Measurements from ENCODE around the gene SP2.

SP2 gene

GRCh38 chr17:47950448-47950847 is 54.4 kb downstream of the SP2 start:
- no peak for DNase-seq (ENCODE audit: low read depth)

GRCh38 chr17:47952171-47953021 is 56.4 kb downstream of the SP2 start:
- DNase-seq (ENCODE audit: low read depth) = no peak

- DNase-seq (ENCODE audit: low read depth) = no peak
Observed at GRCh38 chr17:47953909-47954308, 57.9 kb downstream of the SP2 start.

DNA sequence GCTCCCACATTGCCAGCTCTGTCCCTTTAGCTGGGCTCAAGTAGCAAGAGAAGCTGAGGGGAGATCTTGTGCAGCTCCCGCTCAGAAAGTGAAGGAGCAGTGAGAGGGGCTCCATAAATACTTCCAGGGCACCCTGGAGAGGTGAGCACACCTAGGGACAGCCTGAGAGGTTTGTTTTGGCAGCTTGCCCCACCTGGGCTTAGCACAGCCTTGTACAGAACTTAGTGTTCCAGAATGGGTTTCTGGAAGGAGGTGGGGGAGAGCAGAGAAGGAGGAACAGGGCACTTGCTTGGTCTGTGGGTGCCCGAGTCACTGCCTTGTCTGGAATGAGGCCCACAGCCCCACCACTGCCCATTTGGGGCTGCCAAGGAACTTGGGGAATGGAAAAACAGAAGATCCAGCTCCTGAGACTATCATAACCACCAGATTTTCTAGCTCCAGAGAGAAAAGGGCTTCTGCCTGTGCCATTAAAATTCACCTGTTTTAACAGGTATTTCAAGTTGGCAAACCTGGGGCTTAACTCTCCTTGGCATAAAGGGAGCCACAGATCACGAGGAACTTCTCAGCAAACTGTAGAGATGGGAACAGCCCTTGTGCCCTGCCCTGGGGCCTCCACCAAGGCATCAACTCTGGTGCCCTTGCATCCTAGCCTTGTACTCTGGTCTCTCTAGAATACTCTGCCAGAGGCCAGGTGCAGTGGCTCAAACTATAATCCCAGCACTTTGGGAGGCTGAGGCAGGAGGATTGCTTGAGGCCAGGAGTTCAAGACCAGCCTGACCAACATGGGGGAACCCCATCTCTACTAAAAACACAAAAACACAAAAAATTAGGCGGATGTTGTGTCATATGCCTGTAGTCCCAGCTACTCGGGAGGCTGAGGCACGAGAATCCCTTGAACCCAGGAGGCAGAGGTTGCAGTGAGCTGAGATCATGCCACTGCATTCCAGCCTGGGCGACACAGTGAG is 59.7 kb downstream of the SP2 start:
- DNase-seq (ENCODE audit: low read depth) = no peak

GRCh38 chr17:47956791-47957590 is 61.0 kb downstream of the SP2 start:
- DNase-seq (ENCODE audit: low read depth) = no peak

DNA sequence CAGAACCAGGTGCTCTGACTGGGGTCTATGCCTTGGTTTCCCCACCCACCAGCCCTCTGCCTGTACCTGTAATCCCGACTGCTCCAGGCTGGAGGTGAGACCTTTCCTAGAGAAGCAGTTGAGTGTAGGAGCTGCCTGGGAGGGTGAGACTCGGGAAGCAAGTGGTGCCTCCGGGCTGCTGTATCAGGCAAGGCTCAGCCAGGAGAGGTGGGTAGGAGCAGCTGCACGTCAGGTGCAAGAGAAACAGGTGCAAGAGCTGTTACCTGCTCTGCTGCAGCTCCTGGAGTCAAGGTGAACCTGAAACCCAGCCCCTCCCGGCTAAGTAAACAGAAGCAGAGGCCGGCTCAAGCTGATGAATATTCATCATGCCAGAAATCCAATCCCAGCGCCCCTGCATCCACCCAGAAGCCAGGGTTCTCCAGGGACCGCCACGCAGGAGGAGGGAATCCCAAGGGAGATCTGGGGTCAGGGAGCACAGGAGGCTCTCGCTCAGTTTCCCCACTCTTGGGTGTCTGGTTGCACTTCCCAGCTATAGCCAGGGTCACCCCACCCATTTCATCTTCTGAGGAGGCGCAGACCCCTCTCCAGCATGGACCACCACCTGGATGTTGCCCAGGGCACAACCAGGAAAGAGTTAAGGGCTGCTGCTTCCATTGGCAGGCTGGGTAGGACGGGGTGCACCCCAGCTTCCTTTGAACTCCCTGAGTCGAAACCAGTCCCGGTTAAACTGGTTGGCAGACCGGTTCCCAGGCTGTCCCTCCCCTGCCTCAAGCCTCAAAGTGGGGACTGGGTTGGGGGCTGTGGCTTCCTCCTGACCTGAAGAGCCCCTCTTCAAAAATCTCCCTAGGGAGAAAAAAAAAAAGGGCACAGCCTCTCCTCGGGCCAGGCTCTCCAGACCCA is 61.8 kb downstream of the SP2 start, which contains the start of gene PRR15L:
TSS of gene PRR15L (minus strand) at position 293 of the 900 bp plus-strand sequence. CDS start 4,649 bp downstream, outside the sequence.
- no peak for DNase-seq (ENCODE audit: low read depth)

- no peak for DNase-seq (ENCODE audit: low read depth)
Observed at GRCh38 chr17:47959825-47960655, 64.0 kb downstream of the SP2 start.

- DNase-seq (ENCODE audit: low read depth) = no peak
Observed at GRCh38 chr17:47961406-47961805, 65.4 kb downstream of the SP2 start.

DNA sequence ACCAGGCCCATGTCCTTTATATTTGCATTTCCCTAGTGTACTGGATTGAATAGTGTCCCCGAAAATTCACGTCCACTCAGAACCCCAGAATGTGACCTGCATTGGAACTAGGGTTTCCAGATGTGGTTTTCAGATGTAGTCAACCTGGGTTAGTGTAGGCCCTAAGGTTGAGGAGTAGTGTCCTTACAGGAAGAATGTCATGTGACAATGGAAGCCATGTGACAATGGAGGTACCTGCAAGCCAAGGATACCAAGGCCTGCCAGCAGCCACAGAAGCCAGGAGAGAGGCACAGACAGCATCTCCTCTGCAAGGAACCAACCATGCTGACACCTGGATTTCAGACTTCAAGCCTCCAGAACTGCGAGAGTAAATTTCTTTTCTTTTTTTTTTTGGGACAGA is 66.9 kb downstream of the SP2 start:
- DNase-seq (ENCODE audit: low read depth) = no peak

DNA sequence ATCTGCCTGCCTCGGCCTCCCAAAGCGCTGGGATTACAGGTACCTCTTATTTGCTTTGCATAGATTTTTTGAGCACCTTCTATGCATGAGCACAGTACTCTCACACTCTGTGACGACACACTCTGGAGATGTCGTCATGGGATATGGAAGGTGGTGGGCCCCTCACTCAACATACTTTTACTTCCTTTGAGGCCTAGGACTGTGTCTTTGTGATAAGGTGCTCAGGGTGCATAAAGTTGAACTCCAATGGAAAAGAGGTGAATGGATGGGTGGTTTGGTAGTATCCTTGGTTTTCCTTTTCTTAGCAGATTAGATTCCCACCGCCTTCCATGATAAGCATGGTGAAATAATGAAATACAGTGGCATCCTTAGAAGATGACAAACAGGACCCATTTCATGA is 68.8 kb downstream of the SP2 start:
- no peak for DNase-seq (ENCODE audit: low read depth)

DNA sequence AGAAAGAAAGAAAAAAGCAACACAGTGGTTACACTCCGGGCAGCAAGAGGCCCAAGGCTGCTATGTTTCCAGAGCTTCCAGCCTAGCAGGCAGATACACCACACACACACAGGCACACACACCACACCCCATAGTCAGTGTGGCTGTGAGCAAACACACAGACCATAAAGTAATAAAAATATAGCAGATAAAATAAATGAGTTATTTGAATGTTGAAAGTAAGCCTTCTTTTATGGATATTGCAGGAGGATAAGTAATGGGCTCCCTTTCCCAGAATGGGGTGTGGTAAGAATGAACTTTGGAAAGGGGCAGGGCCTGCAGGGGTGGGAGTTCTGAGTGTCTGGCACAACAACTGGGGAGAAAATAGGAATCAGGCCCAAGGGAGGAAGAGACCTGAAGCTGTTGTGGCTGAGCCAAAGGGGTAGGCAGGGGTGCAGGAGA is 70.1 kb downstream of the SP2 start:
- no peak for DNase-seq (ENCODE audit: low read depth)

GRCh38 chr17:47967607-47968252 is 71.7 kb downstream of the SP2 start:
- DNase-seq (ENCODE audit: low read depth) = no peak

DNA sequence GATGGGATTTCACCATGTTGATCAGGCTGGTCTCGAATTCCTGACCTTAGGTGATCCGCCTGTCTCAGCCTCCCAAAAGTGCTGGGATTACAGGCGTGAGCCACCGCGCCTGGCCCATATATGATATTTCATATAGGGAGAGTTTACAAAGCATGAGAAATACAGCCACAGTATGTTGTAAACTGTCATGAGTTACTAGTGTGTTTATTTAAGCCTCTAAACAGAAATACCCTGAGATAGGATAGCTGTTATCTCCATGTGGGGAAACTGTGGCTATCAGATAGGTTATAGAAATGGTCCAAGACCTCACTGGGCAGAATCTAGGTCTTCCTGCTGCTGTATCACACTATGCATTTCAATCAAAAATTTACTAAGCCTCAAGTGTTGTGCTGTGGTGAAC is 72.8 kb downstream of the SP2 start:
- DNase-seq (ENCODE audit: low read depth) = no peak

DNA sequence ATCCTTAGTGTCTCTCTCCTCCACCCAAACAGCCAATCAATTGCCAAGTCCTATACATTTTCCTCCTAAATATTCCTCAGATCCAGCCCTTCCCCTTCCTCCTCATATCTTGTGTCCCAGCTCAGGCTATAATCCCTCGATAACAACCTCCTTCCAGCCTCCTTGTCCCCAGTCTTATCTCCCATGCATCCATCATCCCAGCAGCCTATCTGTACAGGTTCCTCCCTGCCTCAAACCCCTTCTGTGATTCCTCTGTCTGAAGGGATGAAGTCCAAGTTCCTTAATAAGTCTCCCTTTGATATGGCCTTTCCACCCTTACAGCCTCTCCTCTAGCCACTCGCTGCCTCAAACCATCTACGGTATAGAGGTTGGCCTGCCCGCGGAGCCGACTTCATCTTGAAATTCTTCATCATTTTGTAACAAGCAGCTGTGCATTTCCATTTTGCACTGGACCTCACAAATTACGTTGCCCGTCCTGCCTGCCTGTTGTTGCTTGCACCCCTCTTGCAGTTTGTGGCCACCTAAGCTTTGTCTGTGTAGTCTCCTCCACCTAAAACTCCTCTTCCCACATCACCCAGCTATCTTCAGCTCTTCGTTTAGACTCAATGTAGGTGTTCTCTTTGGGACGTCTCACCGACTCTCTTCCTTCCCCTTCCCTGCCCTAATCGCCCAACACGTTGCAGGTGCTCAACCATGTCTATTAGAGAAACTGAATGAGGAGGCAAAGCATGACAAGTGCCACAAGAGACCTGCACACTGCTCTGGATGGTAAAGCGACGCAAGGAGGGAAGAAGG is 74.1 kb downstream of the SP2 start:
- no peak for DNase-seq (ENCODE audit: low read depth)

GRCh38 chr17:47970725-47971499 is 74.9 kb downstream of the SP2 start, which contains the start of gene CDK5RAP3:
Gene CDK5RAP3 (plus strand): TSS chr17:47971113. CDS start chr17:47971147, 34 bp downstream.
- peak; percentile 97 for DNase-seq (ENCODE audit: low read depth)

DNA sequence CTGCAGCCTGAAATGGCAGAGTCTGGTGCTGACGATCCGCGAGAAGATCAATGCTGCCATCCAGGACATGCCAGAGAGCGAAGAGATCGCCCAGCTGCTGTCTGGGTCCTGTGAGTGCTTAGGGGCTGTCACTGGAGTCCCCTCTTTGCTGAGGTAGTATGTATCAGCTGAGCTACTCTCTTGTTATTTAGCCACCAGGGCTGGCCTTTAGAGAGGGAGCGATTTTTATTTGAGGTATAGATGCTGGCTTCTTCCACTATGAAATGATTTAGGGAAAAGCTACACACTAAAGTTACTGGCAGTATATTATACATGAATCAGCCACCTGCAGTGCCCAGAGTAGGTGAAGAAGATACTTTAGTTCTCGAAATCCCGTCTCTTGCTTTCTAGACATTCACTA is 77.5 kb downstream of the SP2 start:
- DNase-seq (ENCODE audit: low read depth) = no peak

GRCh38 chr17:47975189-47975822 is 79.3 kb downstream of the SP2 start:
- DNase-seq (ENCODE audit: low read depth) = no peak
